K562 (cell line): ENCODE data around the gene KDM2B. TPM values are rescaled to one million over a fixed set of nuclear protein-coding genes. Genes with fewer than 3 reads are reported as not detected.

Source experiments
- CGGBP1 ChIP-seq: fragments of 250-450 bp; sonication (Bioruptor Pico); IDR thresholded peaks from 2 replicates; pipeline ENCODE4 v1.9.0; 2021; ENCODE audit warnings: mild to moderate bottlenecking
- ESRRA ChIP-seq: fragments of 450-650 bp; IDR thresholded peaks from 2 replicates; pipeline ENCODE4 v1.6.1; 2014; ENCODE audit warnings: low read depth, mild to moderate bottlenecking, moderate library complexity, borderline replicate concordance
- GATAD2B ChIP-seq: fragments of 450-650 bp; IDR thresholded peaks from 2 replicates; pipeline ENCODE4 v1.6.1; 2017; ENCODE audit warnings: mild to moderate bottlenecking, borderline replicate concordance
- ID3 ChIP-seq, 2 experiments: fragments of 250-450 bp in 1 of 2; fragments of 450-650 bp in 1 of 2; sonication (Bioruptor Pico) in 1 of 2; IDR thresholded peaks; 2 replicates each; pipeline versions ENCODE4 v1.6.1 to v1.8.0; 2016 to 2021; ENCODE audit warnings: mild to moderate bottlenecking in 2 of 2, moderate library complexity in 2 of 2, missing compliant biosample characterization in 1 of 2, missing genetic modification characterization in 1 of 2
- IFI16 ChIP-seq: fragments of 250-450 bp; sonication (Bioruptor Pico); IDR thresholded peaks from 2 replicates; pipeline ENCODE4 v2.1.2; 2022; ENCODE audit warnings: mild to moderate bottlenecking, inconsistent platforms
- MAFK ChIP-seq: IDR thresholded peaks from 2 replicates; pipeline ENCODE4 v1.6.1; 2011; ENCODE audit warnings: low read length, improper control_type of control experiment
- MAX ChIP-seq: sonication (generic); formaldehyde crosslinking; IDR thresholded peaks from 2 replicates; pipeline ENCODE4 v1.9.0; 2022; ENCODE audit warnings: mild to moderate bottlenecking, missing genetic modification reagents
- NR2C1 ChIP-seq, 2 experiments: fragments of 450-650 bp; IDR thresholded peaks; 2 replicates each; pipeline ENCODE4 v1.6.1; 2017; ENCODE audit warnings: mild to moderate bottlenecking in 2 of 2, antibody characterized with exemption in 1 of 2, inconsistent platforms in 1 of 2, missing compliant biosample characterization in 1 of 2, missing genetic modification characterization in 1 of 2
- POLR2H ChIP-seq: IDR thresholded peaks from 2 replicates; pipeline ENCODE4 v1.6.1; 2016; ENCODE audit warnings: missing genetic modification characterization, low read depth, mild to moderate bottlenecking, control low read depth, missing compliant biosample characterization, moderate library complexity
- SIX5 ChIP-seq, 2 experiments: IDR thresholded peaks; 2 replicates each; pipeline ENCODE4 v1.6.1; 2011; ENCODE audit warnings: low read length in 2 of 2, borderline replicate concordance in 1 of 2, low read depth in 1 of 2, mild to moderate bottlenecking in 1 of 2, moderate library complexity in 1 of 2; ENCODE audit not compliant: insufficient read depth in 1 of 2
- SRSF1 ChIP-seq: fragments of 200-400 bp; formaldehyde crosslinking; IDR thresholded peaks from 2 replicates; pipeline ENCODE4 v1.6.1; 2017; ENCODE audit warnings: mild to moderate bottlenecking, low read depth, low read length, moderate library complexity
- U2AF1 ChIP-seq: fragments of 200-400 bp; formaldehyde crosslinking; optimal IDR thresholded peaks from 2 replicates; pipeline ENCODE3; 2017; ENCODE audit warnings: mild to moderate bottlenecking, low read depth, low read length, moderate library complexity
- ZNF444 ChIP-seq: fragments of 250-450 bp; sonication (Bioruptor Pico); IDR thresholded peaks from 2 replicates; pipeline ENCODE4 v1.4.0; 2020; ENCODE audit warnings: mild to moderate bottlenecking, moderate library complexity
- polyA plus RNA-seq, 8 experiments: library from polyadenylated mRNA; depleted of rRNA in 4 of 8; stranded (reverse) in 5 of 8; unstranded in 3 of 8; fragments of >200 nt; fragmentation: Nextera tagmentation in 2 of 8; fragmentation: Illumina TruSeq in 1 of 8; extraction: Ambion mirVana in 2 of 8; extraction: Trizol in 1 of 8; gene quantifications; 2 replicates each; pipeline versions ENCODE4 v1.2.1 to v1.2.3, GENCODE V29; 2011 to 2014; ENCODE audit warnings: inconsistent platforms in 1 of 8, missing spikeins in 1 of 8
- total RNA-seq, 7 experiments: library from RNA; depleted of rRNA in 6 of 7; stranded (reverse); fragments of >200 nt in 6 of 7; fragmentation: Illumina TruSeq in 2 of 7; extraction: Trizol in 2 of 7; gene quantifications; 2 replicates each; pipeline versions ENCODE4 v1.2.1 to v1.2.3, GENCODE V29; 2011 to 2021; ENCODE audit warnings: low replicate concordance in 1 of 7
- TF ChIP-seq, protein P1 (sequence below): fragments of 450-650 bp; IDR thresholded peaks from 2 replicates; pipeline ENCODE4 v1.6.1; 2016; ENCODE audit warnings: low read depth
- TF ChIP-seq, protein P2 (sequence below): fragments of 200-800 bp; sonication (Bioruptor generic); IDR thresholded peaks from 2 replicates; pipeline ENCODE4 v1.6.1; 2017; ENCODE audit warnings: missing genetic modification characterization, missing compliant biosample characterization

The KDM2B gene
- total and polyA plus RNA-seq, 9 of the 15 experiments (the other 6 are each of a cell fraction or from before 2014, with no cell fraction given): 7.4 to 50.5 (median 22.5) TPM

DNA sequence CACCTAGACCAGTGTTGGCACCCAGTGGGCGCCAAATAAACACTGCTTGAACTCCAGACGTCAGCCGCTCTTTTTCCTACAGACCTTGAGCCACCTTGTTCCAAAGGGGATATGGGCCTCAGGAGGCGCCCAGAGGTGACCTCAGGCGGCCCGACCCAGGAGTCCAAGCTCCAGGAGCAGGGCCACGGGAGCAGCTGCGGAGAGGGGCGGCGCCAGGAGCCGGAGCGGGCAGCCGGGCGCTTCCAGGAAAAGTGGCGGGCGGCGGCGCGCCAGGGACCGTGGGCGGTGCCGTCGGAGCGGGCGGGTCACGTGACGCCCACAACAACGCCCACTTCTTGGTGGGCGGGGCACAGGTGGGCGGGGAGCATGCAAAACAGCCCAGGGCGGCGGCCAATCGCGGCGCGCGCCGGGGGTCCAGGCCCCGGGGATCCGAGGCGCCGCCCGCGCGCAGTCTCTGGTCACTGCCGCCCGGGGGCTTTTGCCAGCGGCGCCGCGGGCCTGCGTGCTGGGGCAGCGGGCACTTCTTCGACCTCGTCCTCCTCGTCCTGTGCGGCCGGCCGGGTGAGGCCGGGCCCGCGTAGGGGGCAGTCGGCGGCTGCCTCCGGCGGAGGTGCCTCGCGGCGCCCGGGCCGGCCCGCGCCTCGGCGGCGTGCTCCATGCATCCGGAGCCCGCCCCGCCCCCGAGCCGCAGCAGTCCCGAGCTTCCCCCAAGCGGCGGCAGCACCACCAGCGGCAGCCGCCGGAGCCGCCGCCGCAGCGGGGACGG, 45.4 kb upstream of the KDM2B start, which contains the start of gene ORAI1 (continued):
- TF ChIP-seq, protein P1, sequence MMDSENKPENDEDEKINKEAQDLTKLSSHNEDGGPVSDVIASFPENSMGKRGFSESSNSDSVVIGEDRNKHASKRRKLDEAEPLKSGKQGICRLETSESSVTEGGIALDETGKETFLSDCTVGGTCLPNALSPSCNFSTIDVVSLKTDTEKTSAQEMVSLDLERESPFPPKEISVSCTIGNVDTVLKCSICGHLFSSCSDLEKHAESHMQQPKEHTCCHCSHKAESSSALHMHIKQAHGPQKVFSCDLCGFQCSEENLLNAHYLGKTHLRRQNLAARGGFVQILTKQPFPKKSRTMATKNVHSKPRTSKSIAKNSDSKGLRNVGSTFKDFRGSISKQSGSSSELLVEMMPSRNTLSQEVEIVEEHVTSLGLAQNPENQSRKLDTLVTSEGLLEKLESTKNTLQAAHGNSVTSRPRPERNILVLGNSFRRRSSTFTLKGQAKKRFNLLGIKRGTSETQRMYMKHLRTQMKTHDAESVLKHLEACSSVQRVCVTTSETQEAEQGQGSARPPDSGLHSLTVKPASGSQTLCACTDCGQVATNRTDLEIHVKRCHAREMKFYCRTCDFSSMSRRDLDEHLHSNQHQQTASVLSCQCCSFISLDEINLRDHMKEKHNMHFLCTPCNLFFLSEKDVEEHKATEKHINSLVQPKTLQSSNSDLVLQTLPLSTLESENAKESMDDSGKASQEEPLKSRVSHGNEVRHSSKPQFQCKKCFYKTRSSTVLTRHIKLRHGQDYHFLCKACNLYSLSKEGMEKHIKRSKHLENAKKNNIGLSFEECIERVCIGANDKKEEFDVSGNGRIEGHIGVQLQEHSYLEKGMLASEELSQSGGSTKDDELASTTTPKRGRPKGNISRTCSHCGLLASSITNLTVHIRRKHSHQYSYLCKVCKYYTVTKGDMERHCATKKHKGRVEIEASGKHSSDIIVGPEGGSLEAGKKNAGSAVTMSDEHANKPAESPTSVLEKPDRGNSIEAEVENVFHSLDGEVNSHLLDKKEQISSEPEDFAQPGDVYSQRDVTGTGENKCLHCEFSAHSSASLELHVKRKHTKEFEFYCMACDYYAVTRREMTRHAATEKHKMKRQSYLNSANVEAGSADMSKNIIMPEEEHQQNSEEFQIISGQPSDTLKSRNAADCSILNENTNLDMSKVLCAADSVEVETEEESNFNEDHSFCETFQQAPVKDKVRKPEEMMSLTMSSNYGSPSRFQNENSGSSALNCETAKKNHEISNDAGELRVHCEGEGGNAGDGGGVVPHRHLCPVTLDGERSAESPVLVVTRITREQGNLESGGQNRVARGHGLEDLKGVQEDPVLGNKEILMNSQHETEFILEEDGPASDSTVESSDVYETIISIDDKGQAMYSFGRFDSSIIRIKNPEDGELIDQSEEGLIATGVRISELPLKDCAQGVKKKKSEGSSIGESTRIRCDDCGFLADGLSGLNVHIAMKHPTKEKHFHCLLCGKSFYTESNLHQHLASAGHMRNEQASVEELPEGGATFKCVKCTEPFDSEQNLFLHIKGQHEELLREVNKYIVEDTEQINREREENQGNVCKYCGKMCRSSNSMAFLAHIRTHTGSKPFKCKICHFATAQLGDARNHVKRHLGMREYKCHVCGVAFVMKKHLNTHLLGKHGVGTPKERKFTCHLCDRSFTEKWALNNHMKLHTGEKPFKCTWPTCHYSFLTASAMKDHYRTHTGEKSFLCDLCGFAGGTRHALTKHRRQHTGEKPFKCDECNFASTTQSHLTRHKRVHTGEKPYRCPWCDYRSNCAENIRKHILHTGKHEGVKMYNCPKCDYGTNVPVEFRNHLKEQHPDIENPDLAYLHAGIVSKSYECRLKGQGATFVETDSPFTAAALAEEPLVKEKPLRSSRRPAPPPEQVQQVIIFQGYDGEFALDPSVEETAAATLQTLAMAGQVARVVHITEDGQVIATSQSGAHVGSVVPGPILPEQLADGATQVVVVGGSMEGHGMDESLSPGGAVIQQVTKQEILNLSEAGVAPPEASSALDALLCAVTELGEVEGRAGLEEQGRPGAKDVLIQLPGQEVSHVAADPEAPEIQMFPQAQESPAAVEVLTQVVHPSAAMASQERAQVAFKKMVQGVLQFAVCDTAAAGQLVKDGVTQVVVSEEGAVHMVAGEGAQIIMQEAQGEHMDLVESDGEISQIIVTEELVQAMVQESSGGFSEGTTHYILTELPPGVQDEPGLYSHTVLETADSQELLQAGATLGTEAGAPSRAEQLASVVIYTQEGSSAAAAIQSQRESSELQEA: no peak
- TF ChIP-seq MAFK: no peak
- no peak for TF ChIP-seq POLR2H (tag)
- peak; percentile 63 for TF ChIP-seq MAX (CRISPR knock-in tag)
- TF ChIP-seq ZNF444 (CRISPR knock-in tag): no peak
- no peak for TF ChIP-seq U2AF1
- peak; percentile 47; the same call in 1 of the 2 replicates for TF ChIP-seq ESRRA
- no peak for TF ChIP-seq SIX5 (IDR thresholded peaks at IDR 0.05; ENCODE audit: borderline replicate concordance in 1 of 2, insufficient read depth in 1 of 2, low read depth in 1 of 2, low read length in 2 of 2)
- no peak for TF ChIP-seq IFI16 (CRISPR knock-in tag)
- peak; percentile 95 for TF ChIP-seq GATAD2B
- TF ChIP-seq CGGBP1: 0 out of 2 replicates have a peak, but pooled peaks have one; percentile 36
- no peak for TF ChIP-seq ID3 (CRISPR knock-in tag; IDR thresholded peaks at IDR 0.05)
- TF ChIP-seq ID3 (tag; IDR thresholded peaks at IDR 0.05): no peak
- no peak for TF ChIP-seq NR2C1 (IDR thresholded peaks at IDR 0.05)
- no peak for TF ChIP-seq NR2C1 (tag; IDR thresholded peaks at IDR 0.05)
- no peak for TF ChIP-seq SRSF1
- TF ChIP-seq, protein P2, sequence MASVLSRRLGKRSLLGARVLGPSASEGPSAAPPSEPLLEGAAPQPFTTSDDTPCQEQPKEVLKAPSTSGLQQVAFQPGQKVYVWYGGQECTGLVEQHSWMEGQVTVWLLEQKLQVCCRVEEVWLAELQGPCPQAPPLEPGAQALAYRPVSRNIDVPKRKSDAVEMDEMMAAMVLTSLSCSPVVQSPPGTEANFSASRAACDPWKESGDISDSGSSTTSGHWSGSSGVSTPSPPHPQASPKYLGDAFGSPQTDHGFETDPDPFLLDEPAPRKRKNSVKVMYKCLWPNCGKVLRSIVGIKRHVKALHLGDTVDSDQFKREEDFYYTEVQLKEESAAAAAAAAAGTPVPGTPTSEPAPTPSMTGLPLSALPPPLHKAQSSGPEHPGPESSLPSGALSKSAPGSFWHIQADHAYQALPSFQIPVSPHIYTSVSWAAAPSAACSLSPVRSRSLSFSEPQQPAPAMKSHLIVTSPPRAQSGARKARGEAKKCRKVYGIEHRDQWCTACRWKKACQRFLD: no peak; the same call in 1 of the 2 replicates
